SK-N-SH (cell line): Measurements from ENCODE around the gene MTHFS. TPM values are rescaled to one million over a fixed set of nuclear protein-coding genes. Genes with fewer than 3 reads are reported as not detected.

Experiments used
- CTCF ChIA-PET: fragments of 300-600, 350-600 bp; formaldehyde crosslinking; extraction: SDS; loops from one replicate; lab custom pipeline; 2021; lab: Yijun Ruan, JAX
- POLR2A ChIA-PET: fragments of 350-600 bp; sonication (Branson Sonifier 250); formaldehyde crosslinking; extraction: SDS; loops from one replicate; lab custom pipeline; 2020; ENCODE audit warnings: antibody characterized with exemption, inconsistent platforms; lab: Yijun Ruan, JAX
- DNase-seq: peaks from one replicate; pipeline ENCODE4 v3.0.0; 2012
- H2AFZ ChIP-seq: fragments of 200-600 bp; sonication (generic); 2 replicates; pipeline ENCODE4 v1.8.1; 2016; ENCODE audit warnings: antibody characterized with exemption, mild to moderate bottlenecking, low read depth
- H3F3A ChIP-seq: fragments of 200-600 bp; sonication (generic); replicated peaks from 2 replicates; pipeline ENCODE3; 2016; ENCODE audit warnings: antibody characterized with exemption, mild to moderate bottlenecking; ENCODE audit not compliant: insufficient read depth
- H3K27ac ChIP-seq, 2 experiments: fragments of 200-500 bp in 1 of 2; fragments of 200-600 bp in 1 of 2; sonication (Bioruptor generic) in 1 of 2; sonication (generic), shearing (Covaris generic) in 1 of 2; 2 replicates each; pipeline versions ENCODE4 v1.5.1 to v1.6.1; 2014 to 2016; ENCODE audit warnings: low read depth in 2 of 2, inconsistent platforms in 1 of 2, low read length in 1 of 2, mild to moderate bottlenecking in 1 of 2, mixed read lengths in 1 of 2
- H3K27me3 ChIP-seq: fragments of 200-600 bp; sonication (generic), shearing (Covaris generic); 2 replicates; pipeline ENCODE4 v1.6.1; 2016; ENCODE audit warnings: mixed run types; ENCODE audit not compliant: insufficient read depth
- H3K36me3 ChIP-seq, 2 experiments: fragments of 200-500 bp in 1 of 2; fragments of 200-600 bp in 1 of 2; sonication (Bioruptor generic) in 1 of 2; sonication (generic) in 1 of 2; replicated peaks in 1 of 2; 2 replicates each; pipeline versions ENCODE3 to v1.5.1; 2014 to 2016; ENCODE audit warnings: low read length in 1 of 2, mild to moderate bottlenecking in 1 of 2; ENCODE audit not compliant: insufficient read depth in 2 of 2, control insufficient read depth in 1 of 2
- H3K4me1 ChIP-seq, 2 experiments: fragments of 200-500 bp in 1 of 2; fragments of 200-600 bp in 1 of 2; sonication (Bioruptor generic) in 1 of 2; sonication (generic), shearing (Covaris generic) in 1 of 2; 2 replicates each; pipeline versions ENCODE4 v1.5.1 to v1.6.1; 2014 to 2016; ENCODE audit warnings: low read depth in 1 of 2, low read length in 1 of 2, mixed run types in 1 of 2; ENCODE audit not compliant: insufficient read depth in 2 of 2, control insufficient read depth in 1 of 2
- H3K4me2 ChIP-seq: fragments of 200-600 bp; sonication (generic), shearing (Covaris generic); 2 replicates; pipeline ENCODE4 v1.6.1; 2017; ENCODE audit warnings: mixed run types
- H3K4me3 ChIP-seq, 2 experiments: fragments of 200-500 bp in 1 of 2; fragments of 200-600 bp in 1 of 2; sonication (Bioruptor generic) in 1 of 2; sonication (generic), shearing (Covaris generic) in 1 of 2; 2 replicates each; pipeline versions ENCODE4 v1.5.1 to v1.8.1; 2014 to 2016; ENCODE audit warnings: low read depth in 2 of 2, inconsistent platforms in 1 of 2, low read length in 1 of 2, mild to moderate bottlenecking in 1 of 2, mixed read lengths in 1 of 2, moderate library complexity in 1 of 2
- H3K79me2 ChIP-seq: fragments of 200-600 bp; sonication (generic); 2 replicates; pipeline ENCODE4 v1.8.1; 2017; ENCODE audit warnings: mild to moderate bottlenecking; ENCODE audit not compliant: insufficient read depth
- H3K9ac ChIP-seq: fragments of 200-600 bp; sonication (generic); 2 replicates; pipeline ENCODE4 v1.6.1; 2017; ENCODE audit warnings: mixed run types
- H3K9me2 ChIP-seq: fragments of 200-600 bp; sonication (generic); 2 replicates; pipeline ENCODE4 v1.6.1; 2017; ENCODE audit warnings: mixed run types
- H3K9me3 ChIP-seq: fragments of 200-600 bp; sonication (generic); 2 replicates; pipeline ENCODE4 v1.6.1; 2017; ENCODE audit warnings: mixed run types, mild to moderate bottlenecking, moderate library complexity
- H4K20me1 ChIP-seq: fragments of 200-600 bp; sonication (generic); 2 replicates; pipeline ENCODE4 v1.6.1; 2017; ENCODE audit warnings: mild to moderate bottlenecking, mixed run types; ENCODE audit not compliant: insufficient read depth
- CHD2 ChIP-seq: fragments of 150-350 bp; IDR thresholded peaks from 2 replicates; pipeline ENCODE4 v1.6.1; 2018; ENCODE audit warnings: low read length; ENCODE audit not compliant: partially characterized antibody
- ELF1 ChIP-seq: IDR thresholded peaks from 2 replicates; pipeline ENCODE4 v1.4.0; 2012
- EP300 ChIP-seq, 2 experiments: IDR thresholded peaks; 2 replicates each; pipeline versions ENCODE4 v1.4.0 to v1.6.1; 2012; ENCODE audit warnings: borderline replicate concordance in 1 of 2, low read depth in 1 of 2, low read length in 1 of 2
- EZH2phosphoT487 ChIP-seq: fragments of 200-600 bp; sonication (generic); IDR thresholded peaks from 2 replicates; pipeline ENCODE4 v1.6.1; 2017; ENCODE audit warnings: low read depth, mixed run types, mild to moderate bottlenecking, antibody characterized with exemption, moderate library complexity, borderline replicate concordance
- FOXM1 ChIP-seq: IDR thresholded peaks from 2 replicates; pipeline ENCODE4 v1.4.0; 2012; ENCODE audit warnings: low read depth, mild to moderate bottlenecking
- GABPA ChIP-seq: IDR thresholded peaks from 2 replicates; pipeline ENCODE4 v1.4.0; 2012; ENCODE audit warnings: low read depth, mild to moderate bottlenecking
- GATA2 ChIP-seq: sonication (generic); formaldehyde crosslinking; IDR thresholded peaks from 2 replicates; pipeline ENCODE4 v1.5.0; 2020; ENCODE audit warnings: mild to moderate bottlenecking, missing genetic modification reagents
- IRF3 ChIP-seq: fragments of 150-350 bp; IDR thresholded peaks from 2 replicates; pipeline ENCODE4 v1.6.1; 2016; ENCODE audit warnings: mild to moderate bottlenecking, low read depth, low read length
- MAX ChIP-seq: IDR thresholded peaks from 2 replicates; pipeline ENCODE4 v1.4.0; 2012; ENCODE audit warnings: low read depth
- NFIC ChIP-seq: IDR thresholded peaks from 2 replicates; pipeline ENCODE4 v1.4.0; 2012; ENCODE audit warnings: borderline replicate concordance
- PBX3 ChIP-seq: IDR thresholded peaks from 2 replicates; pipeline ENCODE4; 2012
- POLR2AphosphoS5 ChIP-seq: IDR thresholded peaks from 2 replicates; pipeline ENCODE4 v1.6.1; 2012; ENCODE audit warnings: low read depth, low read length
- RFX5 ChIP-seq: IDR thresholded peaks from 2 replicates; pipeline ENCODE4 v1.6.1; 2012; ENCODE audit warnings: mild to moderate bottlenecking, improper control_type of control experiment, low read length
- SIN3A ChIP-seq: IDR thresholded peaks from 2 replicates; pipeline ENCODE4 v1.6.1; 2012; ENCODE audit warnings: low read depth, mild to moderate bottlenecking, low read length, moderate library complexity, borderline replicate concordance
- SMC3 ChIP-seq: IDR thresholded peaks from 2 replicates; pipeline ENCODE4 v1.6.1; 2012; ENCODE audit warnings: low read depth, low read length, improper control_type of control experiment
- TAF1 ChIP-seq: IDR thresholded peaks from 2 replicates; pipeline ENCODE4 v1.6.1; 2012; ENCODE audit warnings: low read depth, mild to moderate bottlenecking, low read length, moderate library complexity, borderline replicate concordance
- TCF12 ChIP-seq: IDR thresholded peaks from 2 replicates; pipeline ENCODE4 v1.4.0; 2012
- TEAD4 ChIP-seq: IDR thresholded peaks from 2 replicates; pipeline ENCODE4 v1.4.0; 2012; ENCODE audit warnings: mild to moderate bottlenecking, borderline replicate concordance; ENCODE audit not compliant: insufficient read depth
- USF1 ChIP-seq: IDR thresholded peaks from 2 replicates; pipeline ENCODE4 v1.4.0; 2012; ENCODE audit warnings: low read depth, borderline replicate concordance
- WGBS: methylation state at CpG from one replicate; pipeline ENCODE4 v1.1.6; 2017; ENCODE audit warnings: low lambda C conversion rate; 5-methylcytosine and 5-hydroxymethylcytosine counted together
- polyA plus RNA-seq, 3 experiments: library from polyadenylated mRNA; depleted of rRNA; stranded (reverse); fragments of >200 nt; gene quantifications; 2 replicates each; pipeline ENCODE4 v1.2.3, GENCODE V29; 2012
- TF ChIP-seq, protein P1 (sequence below): fragments of 150-350 bp; IDR thresholded peaks from 2 replicates; pipeline ENCODE4 v1.6.1; 2017; ENCODE audit warnings: antibody characterized with exemption, low read length, low read depth, borderline replicate concordance
- TF ChIP-seq, protein P2 (sequence below): IDR thresholded peaks from 2 replicates; pipeline ENCODE4 v1.6.1; 2012; ENCODE audit warnings: mild to moderate bottlenecking, low read depth, low read length, moderate library complexity
- TF ChIP-seq, protein P3 (sequence below): IDR thresholded peaks from 2 replicates; pipeline ENCODE4 v1.4.0; 2012; ENCODE audit warnings: low read depth, borderline replicate concordance

The MTHFS gene
- polyA plus RNA-seq, 1 of the 3 experiments (the other 2 are of a cell fraction): 21.9 TPM

GRCh38 chr15:79923515-79924169, 26.8 kb upstream of the MTHFS start:
- H3K27ac ChIP-seq: peak overlapping the region; percentile 88 to 96
- peaks cover 33% of the 10 kb centered on the region for H3K79me2 ChIP-seq
- H3K27me3 ChIP-seq: no peaks in the 10 kb centered on the region
- H3K4me3 ChIP-seq: peak overlapping the region; percentile 95 to 98
- H3F3A ChIP-seq: peaks cover 18% of the 10 kb centered on the region
- H3K9me3 ChIP-seq: 0 out of 2 replicates have a peak, but pooled peaks cover 3% of the 10 kb centered on the region
- H3K36me3 ChIP-seq: peaks cover 5 to 23% of the 10 kb centered on the region in 2 experiments
- H3K4me2 ChIP-seq: peak overlapping the region; percentile 87
- H4K20me1 ChIP-seq: no peaks in the 10 kb centered on the region
- POLR2A ChIA-PET: interaction anchor here (0.8 to 1.6 kb wide), 3 partner anchors 13 to 27 kb away, joined by 3 to 12 read pairs (median 7); partner anchors contain the start of gene MTHFS
- DNase-seq: peak; percentile 98
- WGBS: 1% methylated on average over 30 of the region's 68 CpGs
- H3K9ac ChIP-seq: peak overlapping the region; percentile 94
- H2AFZ ChIP-seq: peak overlapping the region; percentile 99
- H3K4me1 ChIP-seq: no peaks in the 10 kb centered on the region; a peak in 2 of 4 replicates
- no peaks in the 10 kb centered on the region for H3K9me2 ChIP-seq
- CTCF ChIA-PET: interaction anchor here (1.2 to 2.7 kb wide), 3 partner anchors 70 to 71 kb away, joined by 4 to 11 read pairs (median 6); no protein-coding TSS in a partner anchor
- TF ChIP-seq TEAD4 (no peak), TAF1 (peak; percentile 61), EP300 (IDR thresholded peaks at IDR 0.05; ENCODE audit: borderline replicate concordance in 1 of 2, low read depth in 1 of 2, low read length in 1 of 2) (no peak), SMC3 (no peak), FOXM1 (no peak), GATA2 (CRISPR knock-in tag) (no peak), MAX (peak; percentile 65; the same call in 1 of the 2 replicates), PBX3 (no peak), IRF3 (no peak), GABPA (peak; percentile 66), ELF1 (peak; percentile 45; the same call in 1 of the 2 replicates), TCF12 (no peak), USF1 (no peak), SIN3A (no peak; the same call in 1 of the 2 replicates), POLR2AphosphoS5 (peak; percentile 88), CHD2 (peak; percentile 8), RFX5 (no peak), NFIC (no peak), EZH2phosphoT487 (no peak)
- TF ChIP-seq, protein P1, sequence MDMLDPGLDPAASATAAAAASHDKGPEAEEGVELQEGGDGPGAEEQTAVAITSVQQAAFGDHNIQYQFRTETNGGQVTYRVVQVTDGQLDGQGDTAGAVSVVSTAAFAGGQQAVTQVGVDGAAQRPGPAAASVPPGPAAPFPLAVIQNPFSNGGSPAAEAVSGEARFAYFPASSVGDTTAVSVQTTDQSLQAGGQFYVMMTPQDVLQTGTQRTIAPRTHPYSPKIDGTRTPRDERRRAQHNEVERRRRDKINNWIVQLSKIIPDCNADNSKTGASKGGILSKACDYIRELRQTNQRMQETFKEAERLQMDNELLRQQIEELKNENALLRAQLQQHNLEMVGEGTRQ: no peak
- TF ChIP-seq, protein P2, sequence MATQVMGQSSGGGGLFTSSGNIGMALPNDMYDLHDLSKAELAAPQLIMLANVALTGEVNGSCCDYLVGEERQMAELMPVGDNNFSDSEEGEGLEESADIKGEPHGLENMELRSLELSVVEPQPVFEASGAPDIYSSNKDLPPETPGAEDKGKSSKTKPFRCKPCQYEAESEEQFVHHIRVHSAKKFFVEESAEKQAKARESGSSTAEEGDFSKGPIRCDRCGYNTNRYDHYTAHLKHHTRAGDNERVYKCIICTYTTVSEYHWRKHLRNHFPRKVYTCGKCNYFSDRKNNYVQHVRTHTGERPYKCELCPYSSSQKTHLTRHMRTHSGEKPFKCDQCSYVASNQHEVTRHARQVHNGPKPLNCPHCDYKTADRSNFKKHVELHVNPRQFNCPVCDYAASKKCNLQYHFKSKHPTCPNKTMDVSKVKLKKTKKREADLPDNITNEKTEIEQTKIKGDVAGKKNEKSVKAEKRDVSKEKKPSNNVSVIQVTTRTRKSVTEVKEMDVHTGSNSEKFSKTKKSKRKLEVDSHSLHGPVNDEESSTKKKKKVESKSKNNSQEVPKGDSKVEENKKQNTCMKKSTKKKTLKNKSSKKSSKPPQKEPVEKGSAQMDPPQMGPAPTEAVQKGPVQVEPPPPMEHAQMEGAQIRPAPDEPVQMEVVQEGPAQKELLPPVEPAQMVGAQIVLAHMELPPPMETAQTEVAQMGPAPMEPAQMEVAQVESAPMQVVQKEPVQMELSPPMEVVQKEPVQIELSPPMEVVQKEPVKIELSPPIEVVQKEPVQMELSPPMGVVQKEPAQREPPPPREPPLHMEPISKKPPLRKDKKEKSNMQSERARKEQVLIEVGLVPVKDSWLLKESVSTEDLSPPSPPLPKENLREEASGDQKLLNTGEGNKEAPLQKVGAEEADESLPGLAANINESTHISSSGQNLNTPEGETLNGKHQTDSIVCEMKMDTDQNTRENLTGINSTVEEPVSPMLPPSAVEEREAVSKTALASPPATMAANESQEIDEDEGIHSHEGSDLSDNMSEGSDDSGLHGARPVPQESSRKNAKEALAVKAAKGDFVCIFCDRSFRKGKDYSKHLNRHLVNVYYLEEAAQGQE: no peak
- TF ChIP-seq, protein P3, sequence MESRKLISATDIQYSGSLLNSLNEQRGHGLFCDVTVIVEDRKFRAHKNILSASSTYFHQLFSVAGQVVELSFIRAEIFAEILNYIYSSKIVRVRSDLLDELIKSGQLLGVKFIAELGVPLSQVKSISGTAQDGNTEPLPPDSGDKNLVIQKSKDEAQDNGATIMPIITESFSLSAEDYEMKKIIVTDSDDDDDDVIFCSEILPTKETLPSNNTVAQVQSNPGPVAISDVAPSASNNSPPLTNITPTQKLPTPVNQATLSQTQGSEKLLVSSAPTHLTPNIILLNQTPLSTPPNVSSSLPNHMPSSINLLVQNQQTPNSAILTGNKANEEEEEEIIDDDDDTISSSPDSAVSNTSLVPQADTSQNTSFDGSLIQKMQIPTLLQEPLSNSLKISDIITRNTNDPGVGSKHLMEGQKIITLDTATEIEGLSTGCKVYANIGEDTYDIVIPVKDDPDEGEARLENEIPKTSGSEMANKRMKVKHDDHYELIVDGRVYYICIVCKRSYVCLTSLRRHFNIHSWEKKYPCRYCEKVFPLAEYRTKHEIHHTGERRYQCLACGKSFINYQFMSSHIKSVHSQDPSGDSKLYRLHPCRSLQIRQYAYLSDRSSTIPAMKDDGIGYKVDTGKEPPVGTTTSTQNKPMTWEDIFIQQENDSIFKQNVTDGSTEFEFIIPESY: 0 out of 2 replicates have a peak, but pooled peaks have one; percentile 21
